CD4-positive, CD25-positive, alpha-beta regulatory T cell (primary cell): ENCODE results near the gene PCDHGA3. TPM values are rescaled to one million over a fixed set of nuclear protein-coding genes. Genes with fewer than 3 reads are reported as not detected.

Experiments used
- ATAC-seq, 2 donors: fragments of 150-1000 bp; cut with Tn5 transposase; one replicate each; pipeline ENCODE4 v1.10.0; 2021; ENCODE audit warnings: low read depth in 2 of 2, moderate number of reproducible peaks in 2 of 2, moderate library complexity in 1 of 2
- DNase-seq, 3 donors: peaks; one replicate each; pipeline versions ENCODE4 v3.0.0 to v3.0.0-alpha.2; 2012 to 2022; ENCODE audit warnings: mixed read lengths in 1 of 3
- H3K27ac ChIP-seq: one replicate; pipeline ENCODE4 v1.7.0; 2013; ENCODE audit warnings: mild to moderate bottlenecking, low read length; ENCODE audit not compliant: insufficient read depth, poor library complexity, severe bottlenecking
- H3K27me3 ChIP-seq: one replicate; pipeline ENCODE4 v1.7.0; 2013; ENCODE audit warnings: low read length; ENCODE audit not compliant: control insufficient read depth, insufficient read depth
- H3K36me3 ChIP-seq: one replicate; pipeline ENCODE4 v1.7.0; 2013; ENCODE audit warnings: mild to moderate bottlenecking, low read length, moderate library complexity; ENCODE audit not compliant: control insufficient read depth, insufficient read depth
- H3K4me1 ChIP-seq: 2 replicates; pipeline ENCODE4 v1.7.0; 2013; ENCODE audit warnings: mild to moderate bottlenecking, low read length; ENCODE audit not compliant: insufficient read depth, control insufficient read depth, poor library complexity, severe bottlenecking
- H3K4me3 ChIP-seq: one replicate; pipeline ENCODE4 v1.7.0; 2013; ENCODE audit warnings: low read depth, mild to moderate bottlenecking, low read length, moderate library complexity
- H3K9me3 ChIP-seq, 2 experiments: 1 replicate in 1 of 2; 2 replicates in 1 of 2; pipeline ENCODE4 v1.7.0; 2013; ENCODE audit warnings: low read length in 2 of 2, mild to moderate bottlenecking in 1 of 2, moderate library complexity in 1 of 2; ENCODE audit not compliant: control insufficient read depth in 2 of 2
- H3K27ac Mint-ChIP-seq, 3 donors: one replicate each; pipeline ENCODE4 v1.8.0; 2020 to 2022; ENCODE audit warnings: mild to moderate bottlenecking in 3 of 3, mixed read lengths in 3 of 3, moderate library complexity in 2 of 3
- H3K27me3 Mint-ChIP-seq: one replicate; pipeline ENCODE4 v1.8.0; 2022; ENCODE audit warnings: mild to moderate bottlenecking, mixed read lengths
- H3K36me3 Mint-ChIP-seq: one replicate; pipeline ENCODE4 v1.8.0; 2020; ENCODE audit warnings: mixed read lengths
- H3K4me1 Mint-ChIP-seq, 4 donors: one replicate each; pipeline ENCODE4 v1.8.0; 2020 to 2022; ENCODE audit warnings: mixed read lengths in 4 of 4, mild to moderate bottlenecking in 1 of 4
- H3K4me3 Mint-ChIP-seq, 4 donors: one replicate each; pipeline ENCODE4 v1.8.0; 2020 to 2022; ENCODE audit warnings: mild to moderate bottlenecking in 4 of 4, mixed read lengths in 4 of 4, moderate library complexity in 3 of 4
- H3K9me3 Mint-ChIP-seq, 7 donors: one replicate each; pipeline ENCODE4 v1.8.0; 2020 to 2022; ENCODE audit warnings: mixed read lengths in 7 of 7, mild to moderate bottlenecking in 3 of 7, moderate library complexity in 2 of 7
- polyA plus RNA-seq, 4 donors: library from polyadenylated mRNA; unstranded; fragments of 300-500 nt; fragmentation: Illumina TruSeq; gene quantifications; one replicate each; pipeline ENCODE4 v1.2.3, GENCODE V29; 2021
- total RNA-seq: library from RNA; stranded (reverse); gene quantifications from one replicate; pipeline ENCODE4 v1.2.3, GENCODE V29; 2022

Gene PCDHGA3
- total and polyA plus RNA-seq, 5 donors from 2014 or later: not detected

DNA sequence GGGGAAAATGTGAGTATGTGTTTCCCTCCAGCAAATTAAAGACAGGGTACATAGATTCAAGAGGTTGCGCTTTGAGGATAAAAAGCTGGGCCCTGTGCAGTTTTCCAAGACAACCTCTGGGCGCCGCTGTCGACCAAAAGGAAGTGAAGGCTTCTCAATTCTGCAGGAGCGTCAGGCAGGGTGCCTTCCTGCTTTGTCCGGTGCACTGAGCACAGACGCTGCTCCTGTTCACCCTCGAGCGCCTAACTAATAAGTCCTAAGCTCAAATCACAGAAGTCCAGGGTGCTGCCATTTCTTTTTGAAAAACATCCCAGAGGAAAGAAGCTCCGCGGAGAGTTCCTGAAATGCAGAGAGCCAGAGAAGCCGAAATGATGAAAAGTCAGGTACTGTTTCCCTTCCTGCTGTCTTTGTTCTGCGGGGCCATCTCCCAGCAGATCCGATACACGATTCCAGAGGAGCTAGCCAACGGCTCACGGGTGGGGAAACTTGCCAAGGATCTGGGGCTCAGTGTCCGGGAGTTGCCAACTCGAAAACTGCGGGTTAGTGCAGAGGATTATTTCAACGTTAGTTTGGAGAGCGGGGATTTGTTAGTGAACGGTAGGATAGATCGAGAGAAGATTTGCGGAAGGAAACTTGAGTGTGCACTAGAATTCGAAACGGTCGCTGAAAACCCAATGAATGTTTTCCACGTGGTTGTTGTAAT, 6.4 kb downstream of the PCDHGA3 start, which contains the start of gene PCDHGB1:
PCDHGB1 (plus strand) TSS at position 183 of the 703 bp plus-strand sequence; CDS start at position 345, 162 bp downstream.
- H3K27ac Mint-ChIP-seq: no peak within 1 kb of the TSS
- H3K27ac ChIP-seq: no peak within 1 kb of the TSS
- peaks cover 29% of the 10 kb centered on the region for H3K27me3 ChIP-seq
- peaks cover 31% of the 10 kb centered on the region for H3K27me3 Mint-ChIP-seq
- H3K9me3 Mint-ChIP-seq: peaks cover 4 to 33% (median 9%) of the 10 kb centered on the region in 7 donors
- no peak within 1 kb of the TSS for H3K4me3 ChIP-seq
- peaks cover 3% of the 10 kb centered on the region for H3K36me3 Mint-ChIP-seq
- no peaks in the 10 kb centered on the region for H3K36me3 ChIP-seq
- ATAC-seq (peak in 1 of 2 donors; percentile 28), DNase-seq (peak in 1 of 3 donors; percentile 46)
- H3K4me3 Mint-ChIP-seq: peak within 1 kb of the TSS in 3 of 4 donors; percentile 21 to 41 (median 32)
- H3K9me3 ChIP-seq: peaks cover 14 to 26% of the 10 kb centered on the region in 2 experiments
- no peaks in the 10 kb centered on the region for H3K4me1 ChIP-seq
- peaks cover 0 to 4% (median 1%) of the 10 kb centered on the region in 4 donors for H3K4me1 Mint-ChIP-seq

- Mint-ChIP-seq H3K27ac (no peak overlapping the region), H3K4me1 (peaks cover 0 to 5% (median 3%) of the 10 kb centered on the region in 4 donors), H3K4me3 (no peak overlapping the region), H3K36me3 (no peaks in the 10 kb centered on the region), H3K9me3 (peaks cover 2 to 33% (median 7%) of the 10 kb centered on the region in 7 donors), H3K27me3 (peaks cover 31% of the 10 kb centered on the region)
- Histone ChIP-seq H3K9me3 (peaks cover 12 to 28% of the 10 kb centered on the region in 2 experiments), H3K4me3 (no peak overlapping the region), H3K36me3 (no peaks in the 10 kb centered on the region), H3K27me3 (peaks cover 31% of the 10 kb centered on the region), H3K27ac (no peak overlapping the region), H3K4me1 (no peaks in the 10 kb centered on the region)
- no peak for DNase-seq
- no peak for ATAC-seq
Measured at GRCh38 chr5:141351591-141351990, 8.0 kb downstream of the PCDHGA3 start.

GRCh38 chr5:141354900-141355469, 11.4 kb downstream of the PCDHGA3 start, which contains the start of gene PCDHGA4:
PCDHGA4 (plus strand) TSS chr5:141355021; CDS start chr5:141355108, 87 bp downstream.
- no peak for ATAC-seq
- H3K27me3 Mint-ChIP-seq: peaks cover 46% of the 10 kb centered on the region
- no peak within 1 kb of the TSS for H3K27ac Mint-ChIP-seq
- no peak for DNase-seq
- peak within 1 kb of the TSS in 2 of 4 donors; percentile 8 to 13 for H3K4me3 Mint-ChIP-seq
- Histone ChIP-seq H3K9me3 (peaks cover 17 to 28% of the 10 kb centered on the region in 2 experiments), H3K27me3 (peaks cover 26% of the 10 kb centered on the region), H3K36me3 (no peaks in the 10 kb centered on the region), H3K4me3 (peak within 1 kb of the TSS; percentile 26), H3K4me1 (no peaks in the 10 kb centered on the region), H3K27ac (no peak within 1 kb of the TSS)
- H3K9me3 Mint-ChIP-seq: peaks cover 0 to 41% (median 13%) of the 10 kb centered on the region in 7 donors
- no peaks in the 10 kb centered on the region for H3K36me3 Mint-ChIP-seq
- H3K4me1 Mint-ChIP-seq: peaks cover 2 to 10% (median 4%) of the 10 kb centered on the region in 4 donors

GRCh38 chr5:141355641-141356040, 12.0 kb downstream of the PCDHGA3 start:
- ATAC-seq (no peak), DNase-seq (no peak)
- H3K9me3 Mint-ChIP-seq: peaks cover 0 to 42% (median 14%) of the 10 kb centered on the region in 7 donors
- no peak overlapping the region for H3K4me3 ChIP-seq
- peaks cover 0 to 10% (median 4%) of the 10 kb centered on the region in 4 donors for H3K4me1 Mint-ChIP-seq
- peaks cover 50% of the 10 kb centered on the region for H3K27me3 Mint-ChIP-seq
- no peaks in the 10 kb centered on the region for H3K36me3 ChIP-seq
- no peaks in the 10 kb centered on the region for H3K4me1 ChIP-seq
- no peak overlapping the region for H3K27ac ChIP-seq
- H3K27me3 ChIP-seq: peaks cover 20% of the 10 kb centered on the region
- no peak overlapping the region for H3K27ac Mint-ChIP-seq
- peaks cover 15 to 28% of the 10 kb centered on the region in 2 experiments for H3K9me3 ChIP-seq
- H3K36me3 Mint-ChIP-seq: peaks cover 2% of the 10 kb centered on the region
- H3K4me3 Mint-ChIP-seq: peak overlapping the region in 1 of 4 donors; percentile 13

DNA sequence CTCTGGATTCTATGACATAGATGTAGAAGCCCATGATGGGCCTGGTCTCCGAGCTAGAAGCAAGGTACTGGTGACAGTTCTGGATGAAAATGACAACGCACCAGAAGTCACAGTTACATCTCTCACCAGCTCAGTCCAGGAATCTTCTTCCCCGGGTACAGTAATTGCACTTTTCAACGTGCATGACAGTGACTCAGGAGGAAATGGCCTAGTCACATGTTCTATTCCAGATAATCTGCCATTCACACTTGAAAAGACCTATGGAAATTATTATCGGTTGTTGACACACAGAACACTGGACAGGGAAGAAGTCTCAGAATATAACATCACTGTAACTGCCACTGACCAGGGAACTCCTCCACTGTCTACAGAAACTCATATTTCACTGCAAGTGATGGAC, 12.5 kb downstream of the PCDHGA3 start:
- H3K9me3 ChIP-seq: peaks cover 10 to 28% of the 10 kb centered on the region in 2 experiments
- H3K27me3 Mint-ChIP-seq: peaks cover 55% of the 10 kb centered on the region
- peaks cover 15% of the 10 kb centered on the region for H3K27me3 ChIP-seq

DNA sequence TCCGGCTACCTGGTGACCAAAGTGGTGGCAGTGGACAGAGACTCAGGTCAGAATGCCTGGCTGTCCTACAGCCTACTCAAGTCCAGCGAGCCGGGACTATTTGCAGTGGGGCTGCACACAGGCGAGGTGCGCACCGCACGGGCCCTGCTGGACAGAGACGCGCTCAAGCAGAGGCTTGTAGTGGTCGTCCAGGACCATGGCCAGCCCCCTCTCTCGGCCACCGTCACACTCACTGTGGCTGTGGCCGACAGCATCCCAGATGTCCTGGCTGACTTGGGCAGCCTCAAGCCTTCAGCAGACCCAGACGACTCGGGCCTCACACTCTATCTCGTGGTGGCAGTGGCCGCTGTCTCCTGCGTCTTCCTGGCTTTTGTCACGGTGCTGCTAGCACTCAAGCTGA, 13.3 kb downstream of the PCDHGA3 start:
- no peaks in the 10 kb centered on the region for H3K4me1 ChIP-seq
- no peaks in the 10 kb centered on the region for H3K36me3 ChIP-seq
- DNase-seq (no peak), ATAC-seq (no peak)
- H3K27me3 ChIP-seq: peaks cover 12% of the 10 kb centered on the region
- no peak overlapping the region for H3K4me3 ChIP-seq
- peaks cover 3% of the 10 kb centered on the region for H3K36me3 Mint-ChIP-seq
- peaks cover 10 to 25% of the 10 kb centered on the region in 2 experiments for H3K9me3 ChIP-seq
- no peak overlapping the region for H3K27ac ChIP-seq
- H3K27ac Mint-ChIP-seq: no peak overlapping the region
- peaks cover 58% of the 10 kb centered on the region for H3K27me3 Mint-ChIP-seq
- H3K9me3 Mint-ChIP-seq: peaks cover 0 to 46% (median 16%) of the 10 kb centered on the region in 7 donors
- no peak overlapping the region for H3K4me3 Mint-ChIP-seq
- H3K4me1 Mint-ChIP-seq: peaks cover 0 to 10% (median 5%) of the 10 kb centered on the region in 4 donors

More for the DNA sequence above, 12.5 kb downstream of the PCDHGA3 start:
- Mint-ChIP-seq H3K36me3 (peaks cover 3% of the 10 kb centered on the region), H3K4me1 (peaks cover 0 to 10% (median 5%) of the 10 kb centered on the region in 4 donors), H3K27ac (no peak overlapping the region), H3K9me3 (peaks cover 0 to 42% (median 14%) of the 10 kb centered on the region in 7 donors), H3K4me3 (no peak overlapping the region)
- no peak for DNase-seq
- no peaks in the 10 kb centered on the region for H3K36me3 ChIP-seq
- no peak for ATAC-seq
- no peak overlapping the region for H3K27ac ChIP-seq
- no peak overlapping the region for H3K4me3 ChIP-seq
- H3K4me1 ChIP-seq: no peaks in the 10 kb centered on the region

- peaks cover 22 to 41% of the 10 kb centered on the region in 2 experiments for H3K9me3 ChIP-seq
- Mint-ChIP-seq H3K27ac (peak within 1 kb of the TSS in 1 of 3 donors; percentile 32), H3K4me1 (peaks cover 0 to 10% (median 5%) of the 10 kb centered on the region in 4 donors), H3K9me3 (peaks cover 0 to 56% (median 16%) of the 10 kb centered on the region in 7 donors), H3K36me3 (peaks cover 6% of the 10 kb centered on the region), H3K4me3 (peak within 1 kb of the TSS; percentile 65 to 89 (median 80)), H3K27me3 (peaks cover 64% of the 10 kb centered on the region)
- H3K4me1 ChIP-seq: no peaks in the 10 kb centered on the region
- no peaks in the 10 kb centered on the region for H3K36me3 ChIP-seq
- H3K27ac ChIP-seq: no peak within 1 kb of the TSS
- DNase-seq (peak in 1 of 3 donors; percentile 35), ATAC-seq (no peak)
- peaks cover 21% of the 10 kb centered on the region for H3K27me3 ChIP-seq
- H3K4me3 ChIP-seq: peak within 1 kb of the TSS; percentile 54
Measured at GRCh38 chr5:141359790-141360426, 16.3 kb downstream of the PCDHGA3 start, which contains the start of gene PCDHGB2. PCDHGB2 (plus strand) TSS chr5:141359994; CDS start chr5:141360136, 142 bp downstream.
